ENCODE measurements around the gene ZNF562.

ZNF562 gene

DNA sequence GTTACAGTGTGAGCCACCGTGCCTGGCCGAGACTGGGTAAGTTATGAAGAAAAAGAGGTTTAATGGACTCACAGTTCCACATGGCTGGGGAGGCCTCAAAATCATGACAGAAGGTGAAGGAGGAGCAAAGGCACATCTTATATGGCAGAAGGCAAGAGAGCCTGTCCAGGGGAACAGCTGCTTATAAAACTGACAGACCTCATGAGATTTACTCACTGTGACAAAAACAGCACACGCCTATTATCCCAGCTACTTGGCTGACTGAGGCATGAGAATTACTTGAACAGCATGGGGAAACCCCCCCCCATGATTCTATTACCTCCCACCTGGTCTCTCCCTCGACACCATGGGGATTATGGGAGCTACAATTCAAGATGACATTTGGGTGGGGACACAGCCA lies 30.4 kb downstream of the ZNF562 start:
- no peak overlapping the region for H3K4me3 ChIP-seq (ENCODE audit: low read depth, low read length)
- TF ChIP-seq, protein P1, sequence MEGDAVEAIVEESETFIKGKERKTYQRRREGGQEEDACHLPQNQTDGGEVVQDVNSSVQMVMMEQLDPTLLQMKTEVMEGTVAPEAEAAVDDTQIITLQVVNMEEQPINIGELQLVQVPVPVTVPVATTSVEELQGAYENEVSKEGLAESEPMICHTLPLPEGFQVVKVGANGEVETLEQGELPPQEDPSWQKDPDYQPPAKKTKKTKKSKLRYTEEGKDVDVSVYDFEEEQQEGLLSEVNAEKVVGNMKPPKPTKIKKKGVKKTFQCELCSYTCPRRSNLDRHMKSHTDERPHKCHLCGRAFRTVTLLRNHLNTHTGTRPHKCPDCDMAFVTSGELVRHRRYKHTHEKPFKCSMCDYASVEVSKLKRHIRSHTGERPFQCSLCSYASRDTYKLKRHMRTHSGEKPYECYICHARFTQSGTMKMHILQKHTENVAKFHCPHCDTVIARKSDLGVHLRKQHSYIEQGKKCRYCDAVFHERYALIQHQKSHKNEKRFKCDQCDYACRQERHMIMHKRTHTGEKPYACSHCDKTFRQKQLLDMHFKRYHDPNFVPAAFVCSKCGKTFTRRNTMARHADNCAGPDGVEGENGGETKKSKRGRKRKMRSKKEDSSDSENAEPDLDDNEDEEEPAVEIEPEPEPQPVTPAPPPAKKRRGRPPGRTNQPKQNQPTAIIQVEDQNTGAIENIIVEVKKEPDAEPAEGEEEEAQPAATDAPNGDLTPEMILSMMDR (IDR thresholded peaks at IDR 0.05; ENCODE audit: borderline replicate concordance, insufficient read depth, low read depth, low read length), result no peak

DNA sequence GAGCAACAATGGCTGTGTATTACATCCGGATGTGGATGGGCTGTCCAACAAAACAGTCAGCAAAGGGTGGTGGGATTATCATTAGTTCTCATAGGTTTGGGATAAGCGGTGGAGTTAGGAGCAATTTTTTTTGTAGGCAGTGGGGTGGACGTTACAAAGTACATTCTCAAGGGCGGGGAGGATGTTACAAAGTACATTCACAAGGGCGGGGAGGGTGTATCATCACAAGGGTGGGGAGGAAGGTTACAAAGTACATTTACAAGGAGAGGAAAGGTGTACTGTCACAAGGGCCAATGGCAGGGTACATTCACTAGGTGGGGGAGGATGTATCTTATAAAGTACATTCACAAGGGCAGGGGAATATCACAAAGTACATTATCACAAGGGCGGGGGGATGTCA lies 33.1 kb downstream of the ZNF562 start:
- TF ChIP-seq, protein P1 (IDR thresholded peaks at IDR 0.05; ENCODE audit: borderline replicate concordance, insufficient read depth, low read depth, low read length), result no peak
- H3K4me3 ChIP-seq (ENCODE audit: low read depth, low read length), result no peak overlapping the region

DNA sequence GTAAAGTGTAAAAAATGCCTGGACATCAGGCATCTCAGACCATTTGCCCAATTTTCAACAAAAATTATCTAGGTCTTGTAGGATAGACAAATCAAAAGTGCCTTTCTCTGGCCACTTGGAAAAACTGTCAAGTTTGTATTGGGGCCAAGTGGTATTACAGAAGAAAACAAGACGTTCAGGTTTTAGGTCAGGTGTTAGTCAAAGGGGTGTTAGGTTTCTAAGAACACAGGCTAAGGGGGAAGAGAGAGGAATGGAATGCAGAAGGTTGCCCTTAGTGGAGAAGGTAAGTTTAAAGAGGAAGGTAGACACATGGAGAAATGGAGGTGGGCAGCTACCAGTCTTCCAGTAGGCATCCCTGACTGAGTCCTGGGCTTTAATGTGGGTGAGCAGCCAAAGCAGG lies 33.9 kb downstream of the ZNF562 start:
- TF ChIP-seq, protein P1 (IDR thresholded peaks at IDR 0.05; ENCODE audit: borderline replicate concordance, insufficient read depth, low read depth, low read length), result no peak
- no peak overlapping the region for H3K4me3 ChIP-seq (ENCODE audit: low read depth, low read length)

DNA sequence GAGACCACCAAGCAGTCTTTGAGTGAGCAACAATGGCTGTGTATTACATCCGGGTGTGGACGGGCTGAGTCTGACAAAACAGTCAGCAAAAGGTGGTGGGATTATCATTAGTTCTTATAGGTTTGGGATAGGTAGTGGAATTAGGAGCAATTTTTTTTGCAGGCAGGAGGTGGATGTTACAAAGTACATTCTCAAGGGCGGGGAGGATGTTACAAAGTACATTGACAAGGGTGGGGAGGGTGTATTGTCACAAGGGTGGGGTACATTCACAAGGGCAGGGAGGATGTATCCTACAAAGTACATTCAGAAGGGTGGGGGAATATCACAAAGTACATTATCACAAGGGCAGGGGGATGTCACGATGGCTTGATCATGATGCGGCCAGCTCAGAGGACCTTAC lies 38.9 kb downstream of the ZNF562 start:
- no peak overlapping the region for H3K4me3 ChIP-seq (ENCODE audit: low read depth, low read length)
- TF ChIP-seq, protein P1 (IDR thresholded peaks at IDR 0.05; ENCODE audit: borderline replicate concordance, insufficient read depth, low read depth, low read length), result no peak

DNA sequence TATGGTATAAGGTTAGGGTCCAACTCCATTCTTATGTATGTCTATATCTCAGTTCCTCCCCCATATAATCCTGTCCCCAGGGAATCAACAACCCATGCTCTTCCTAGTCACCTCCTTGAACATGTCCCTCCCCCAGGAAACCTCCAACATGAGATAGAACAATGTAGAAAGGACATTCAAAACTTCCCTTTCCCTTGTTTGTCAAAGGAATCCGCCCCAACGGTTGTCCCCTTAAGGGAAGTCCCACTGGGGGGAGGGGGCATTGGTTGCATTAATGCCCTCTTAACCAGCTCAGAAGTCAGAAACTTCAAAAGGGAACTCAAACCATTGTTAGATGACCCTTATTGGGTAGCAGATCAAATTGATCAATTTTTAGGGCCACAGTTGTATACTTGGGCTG lies 47.0 kb downstream of the ZNF562 start:
- TF ChIP-seq, protein P1 (IDR thresholded peaks at IDR 0.05; ENCODE audit: borderline replicate concordance, insufficient read depth, low read depth, low read length), result no peak
- H3K4me3 ChIP-seq (ENCODE audit: low read depth, low read length), result no peak overlapping the region

DNA sequence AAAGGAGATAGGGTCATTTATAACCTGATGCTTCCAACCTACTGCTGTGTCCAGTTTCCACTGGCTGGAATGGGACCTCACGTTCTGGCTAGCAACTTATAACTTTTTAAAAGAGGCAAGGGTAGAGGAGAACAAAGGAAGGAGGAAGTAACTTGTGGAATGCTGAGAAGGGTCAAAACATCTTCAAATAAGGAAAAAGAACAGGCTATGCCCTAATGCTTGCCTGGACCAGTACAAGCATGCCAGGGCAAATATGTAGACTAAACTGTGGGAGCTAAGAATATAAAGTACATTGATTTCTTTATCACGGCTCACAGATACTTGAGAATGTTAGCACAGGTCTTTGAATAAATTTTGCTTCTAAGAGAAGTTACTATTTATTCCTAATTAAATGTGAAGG lies 52.4 kb downstream of the ZNF562 start:
- no peak overlapping the region for H3K4me3 ChIP-seq (ENCODE audit: low read depth, low read length)

More for the DNA sequence above, 52.4 kb downstream of the ZNF562 start:
- TF ChIP-seq, protein P1 (IDR thresholded peaks at IDR 0.05; ENCODE audit: borderline replicate concordance, insufficient read depth, low read depth, low read length), result no peak
